Caco-2 (cell line): ENCODE data around the gene PDE10A. TPM values are rescaled to one million over a fixed set of nuclear protein-coding genes. Genes with fewer than 3 reads are reported as not detected.

Source experiments
- Bru-seq: library from RNA; stranded (reverse); fragments of 400-500 nt; gene quantifications from one replicate; lab custom pipeline; 2021; lab: Mats Ljungman, UMichigan
- BruChase-seq, 2 experiments: library from RNA; stranded (reverse); fragments of 400-500 nt; gene quantifications; one replicate each; lab custom pipeline; 2021; lab: Mats Ljungman, UMichigan
- BruUV-seq: library from RNA; stranded (reverse); fragments of 400-500 nt; replicated peaks from 2 replicates; lab custom pipeline; 2021; lab: Mats Ljungman, UMichigan
- CTCF ChIA-PET: fragments of 300-600 bp; sonication (Branson Sonifier 250); formaldehyde crosslinking; loops from one replicate; lab custom pipeline; 2022; ENCODE audit warnings: antibody characterized with exemption; lab: Charles Lee
- POLR2A ChIA-PET: fragments of 300-600 bp; sonication (Branson Sonifier 250); formaldehyde crosslinking; loops from one replicate; lab custom pipeline; 2022; ENCODE audit warnings: antibody characterized with exemption; lab: Charles Lee
- DNase-seq, 2 experiments: peaks; one replicate each; pipeline versions ENCODE4 v3.0.0 to v3.0.0-alpha.2; 2020 to 2022
- H3K27me3 ChIP-seq: replicated peaks from 2 replicates; pipeline ENCODE4 v1.6.0; 2011; ENCODE audit warnings: low read length; ENCODE audit not compliant: control insufficient read depth, insufficient read depth
- H3K36me3 ChIP-seq: 2 replicates; pipeline ENCODE4 v1.5.1; 2011; ENCODE audit warnings: low read length; ENCODE audit not compliant: control insufficient read depth, insufficient read depth
- H3K4me1 ChIP-seq: fragments of 250-450 bp; sonication (Bioruptor Pico); 2 replicates; pipeline ENCODE4 v1.5.1; 2020; ENCODE audit warnings: mild to moderate bottlenecking
- H3K4me3 ChIP-seq: 2 replicates; pipeline ENCODE4 v1.5.1; 2011; ENCODE audit warnings: low read depth, mild to moderate bottlenecking, control low read depth, low read length
- H3K9me3 ChIP-seq: fragments of 250-450 bp; sonication (Bioruptor Pico); 2 replicates; pipeline ENCODE4 v1.5.1; 2020; ENCODE audit warnings: mild to moderate bottlenecking, moderate library complexity
- H3K27ac Mint-ChIP-seq: one replicate; pipeline ENCODE4 v1.8.0; 2022; ENCODE audit warnings: mixed read lengths; ENCODE audit not compliant: unreplicated experiment
- H3K27me3 Mint-ChIP-seq: one replicate; pipeline ENCODE4 v1.8.0; 2022; ENCODE audit warnings: mixed read lengths; ENCODE audit not compliant: insufficient read depth, unreplicated experiment
- H3K36me3 Mint-ChIP-seq: one replicate; pipeline ENCODE4 v1.8.0; 2022; ENCODE audit warnings: mild to moderate bottlenecking, mixed read lengths; ENCODE audit not compliant: insufficient read depth, unreplicated experiment
- H3K4me1 Mint-ChIP-seq: one replicate; pipeline ENCODE4 v1.8.0; 2022; ENCODE audit warnings: low read depth, mixed read lengths; ENCODE audit not compliant: unreplicated experiment
- H3K4me3 Mint-ChIP-seq: one replicate; pipeline ENCODE4 v1.8.0; 2022; ENCODE audit warnings: mild to moderate bottlenecking, moderate library complexity, mixed read lengths; ENCODE audit not compliant: unreplicated experiment
- H3K9me3 Mint-ChIP-seq: one replicate; pipeline ENCODE4 v1.8.0; 2022; ENCODE audit warnings: mixed read lengths; ENCODE audit not compliant: unreplicated experiment
- CTCF ChIP-seq, 2 experiments: fragments of 200-600 bp in 1 of 2; IDR thresholded peaks; 1 replicate in 1 of 2; 2 replicates in 1 of 2; pipeline versions ENCODE4 v1.5.1 to v1.8.0; 2011 to 2022; ENCODE audit warnings: antibody characterized with exemption in 1 of 2, control low read depth in 1 of 2, inconsistent platforms in 1 of 2, low read depth in 1 of 2, low read length in 1 of 2, mild to moderate bottlenecking in 1 of 2, moderate library complexity in 1 of 2; ENCODE audit not compliant: insufficient read depth in 1 of 2, severe bottlenecking in 1 of 2, unreplicated experiment in 1 of 2
- intact Hi-C: fragments of 100-400 bp; cut with micrococcal nuclease; formaldehyde crosslinking; loops from one replicate; pipeline ENCODE4 v1.10.0; 2022; ENCODE audit not compliant: unreplicated experiment
- long read RNA-seq: library from polyadenylated mRNA; stranded (forward); transcript quantifications from one replicate; pipeline ENCODE4 v2.0.0, GENCODE V29; 2022
- total RNA-seq: library from RNA; stranded (reverse); gene quantifications from 2 replicates; pipeline ENCODE4 v1.2.3, GENCODE V29; 2022

PDE10A gene
- total RNA-seq (3.4 and 3.6 TPM in 2 replicates), Bru-seq, nascent RNA (percentile 49 among the genes with signal in this experiment), BruChase-seq, experiment 1, labeled RNA remaining after a 2-hour chase (percentile 43 among the genes with signal in this experiment), BruChase-seq, experiment 2, labeled RNA remaining after a 6-hour chase (percentile 41 among the genes with signal in this experiment)
- long read RNA-seq, partial matches to known transcripts = 0 of 3 reads
- long read RNA-seq, other reads (novel, unspliced or antisense) = 3 of 3 reads

GRCh38 chr6:165662749-165663376 is at the start of gene PDE10A:
TSS of gene PDE10A (minus strand) at chr6:165663241. CDS start at chr6:165662811, 430 bp downstream.
- intact Hi-C loops = loop anchor here (1.0 to 5.0 kb wide), 2 partner anchors 163 to 221 kb away; no protein-coding TSS in a partner anchor
- no TSS peak for BruUV-seq
- peaks cover 23% of the 10 kb centered on the region for H3K27me3 Mint-ChIP-seq
- peak; percentile 53 to 58 for DNase-seq
- Histone ChIP-seq H3K4me1 (peaks cover 10% of the 10 kb centered on the region; the same call in 1 of the 2 replicates), H3K4me3 (peak within 1 kb of the TSS; percentile 47), H3K27me3 (0 out of 2 replicates have a peak, but pooled peaks cover 2% of the 10 kb centered on the region), H3K9me3 (no peaks in the 10 kb centered on the region), H3K36me3 (no peaks in the 10 kb centered on the region)
- peak within 1 kb of the TSS; percentile 73 for H3K4me3 Mint-ChIP-seq
- CTCF ChIA-PET = no interaction called here
- H3K9me3 Mint-ChIP-seq = no peaks in the 10 kb centered on the region
- H3K27ac Mint-ChIP-seq = no peak within 1 kb of the TSS
- POLR2A ChIA-PET = no interaction called here
- H3K36me3 Mint-ChIP-seq = peaks cover 9% of the 10 kb centered on the region
- peaks cover 25% of the 10 kb centered on the region for H3K4me1 Mint-ChIP-seq
- no peak for TF ChIP-seq CTCF (IDR thresholded peaks at IDR 0.05; ENCODE audit: insufficient read depth in 1 of 2, low read depth in 1 of 2, low read length in 1 of 2, severe bottlenecking in 1 of 2, unreplicated experiment in 1 of 2)

- Histone ChIP-seq H3K4me3 (no peak overlapping the region), H3K9me3 (no peaks in the 10 kb centered on the region), H3K36me3 (no peaks in the 10 kb centered on the region), H3K4me1 (peaks cover 21% of the 10 kb centered on the region), H3K27me3 (no peaks in the 10 kb centered on the region)
- Mint-ChIP-seq H3K4me3 (no peak overlapping the region), H3K9me3 (no peaks in the 10 kb centered on the region), H3K27me3 (no peaks in the 10 kb centered on the region), H3K36me3 (no peaks in the 10 kb centered on the region), H3K27ac (no peak overlapping the region), H3K4me1 (peaks cover 13% of the 10 kb centered on the region)
- intact Hi-C loops = no loop called here
- ChIA-PET CTCF (no interaction called here), POLR2A (no interaction called here)
- DNase-seq = no peak
- no peak for TF ChIP-seq CTCF (IDR thresholded peaks at IDR 0.05; ENCODE audit: insufficient read depth in 1 of 2, low read depth in 1 of 2, low read length in 1 of 2, severe bottlenecking in 1 of 2, unreplicated experiment in 1 of 2)
- BruUV-seq = no TSS peak
These were observed 46.0 kb upstream of the PDE10A start for GRCh38 chr6:165708985-165709576.

GRCh38 chr6:165707067-165707853 is 44.2 kb upstream of the PDE10A start:
- Histone ChIP-seq H3K4me3 (no peak overlapping the region), H3K9me3 (no peaks in the 10 kb centered on the region), H3K4me1 (peaks cover 21% of the 10 kb centered on the region), H3K27me3 (no peaks in the 10 kb centered on the region), H3K36me3 (no peaks in the 10 kb centered on the region)
- no peaks in the 10 kb centered on the region for H3K27me3 Mint-ChIP-seq
- H3K36me3 Mint-ChIP-seq = no peaks in the 10 kb centered on the region
- peaks cover 13% of the 10 kb centered on the region for H3K4me1 Mint-ChIP-seq
- no TSS peak for BruUV-seq
- no peak for DNase-seq
- POLR2A ChIA-PET = no interaction called here
- H3K27ac Mint-ChIP-seq = peak overlapping the region; percentile 30
- TF ChIP-seq CTCF (IDR thresholded peaks at IDR 0.05; ENCODE audit: insufficient read depth in 1 of 2, low read depth in 1 of 2, low read length in 1 of 2, severe bottlenecking in 1 of 2, unreplicated experiment in 1 of 2) = no peak
- no peak overlapping the region for H3K4me3 Mint-ChIP-seq
- CTCF ChIA-PET = no interaction called here
- no peaks in the 10 kb centered on the region for H3K9me3 Mint-ChIP-seq
- intact Hi-C loops = no loop called here
